ENCODE data around the gene SNX5.

SNX5 gene

GRCh38 chr20:18004384-18005031 lies 35.9 kb upstream of the SNX5 start:
- no CpG with 5 or more reads among the region's 8 CpGs for WGBS (ENCODE audit: extremely low coverage, insufficient coverage, insufficient read length)
- Histone ChIP-seq H2AK5ac (ENCODE audit: low read length) (no peak overlapping the region), H4K8ac (ENCODE audit: low read depth, low read length) (no peak overlapping the region), H3K9ac (ENCODE audit: low read length) (no peak overlapping the region), H3K36me3 (ENCODE audit: control insufficient read depth in 1 of 2, insufficient read depth in 2 of 2, low read length in 2 of 2) (peaks cover 0 to 2% of the 10 kb centered on the region in 2 experiments), H3K4ac (ENCODE audit: low read depth, low read length) (no peak overlapping the region), H2AFZ (ENCODE audit: insufficient read depth, low read length, poor library complexity) (no peak overlapping the region), H2BK12ac (ENCODE audit: low read length) (no peak overlapping the region), H3K14ac (ENCODE audit: low read length) (peak overlapping the region; percentile 48), H2BK5ac (ENCODE audit: low read depth, low read length, poor library complexity) (no peak overlapping the region), H3K9me3 (ENCODE audit: insufficient read depth, low read depth, low read length) (no peaks in the 10 kb centered on the region), H3K23ac (ENCODE audit: low read length) (no peak overlapping the region), H4K91ac (ENCODE audit: low read depth, low read length) (peak overlapping the region; percentile 48), H3K79me2 (ENCODE audit: control insufficient read depth, insufficient read depth, low read length, poor library complexity) (no peaks in the 10 kb centered on the region), H4K12ac (ENCODE audit: low read depth, low read length) (no peak overlapping the region), H3K18ac (ENCODE audit: low read length) (no peak overlapping the region), H3K79me1 (ENCODE audit: low read length) (peaks cover 6% of the 10 kb centered on the region), H3K27me3 (ENCODE audit: insufficient read depth, low read length) (no peaks in the 10 kb centered on the region), H3K27ac (ENCODE audit: low read depth, low read length) (no peak overlapping the region), H3K4me3 (ENCODE audit: low read depth, low read length) (no peak overlapping the region), H3K4me1 (ENCODE audit: control insufficient read depth in 1 of 2, insufficient read depth in 2 of 2, low read length in 2 of 2) (peaks cover 17 to 20% of the 10 kb centered on the region in 2 experiments), H3K4me2 (ENCODE audit: low read length) (no peak overlapping the region), H2BK120ac (ENCODE audit: insufficient read depth, low read length, poor library complexity) (peak overlapping the region; percentile 23)
- DNase-seq = peak; percentile 80 to 89

- WGBS (ENCODE audit: extremely low coverage, insufficient coverage, insufficient read length) = no CpG with 5 or more reads among the region's 5 CpGs
- Histone ChIP-seq H3K27me3 (ENCODE audit: insufficient read depth, low read length) (no peaks in the 10 kb centered on the region), H3K4ac (ENCODE audit: low read depth, low read length) (no peak overlapping the region), H4K12ac (ENCODE audit: low read depth, low read length) (no peak overlapping the region), H3K79me1 (ENCODE audit: low read length) (peaks cover 6% of the 10 kb centered on the region), H3K36me3 (ENCODE audit: control insufficient read depth in 1 of 2, insufficient read depth in 2 of 2, low read length in 2 of 2) (peaks cover 0 to 2% of the 10 kb centered on the region in 2 experiments), H3K23ac (ENCODE audit: low read length) (no peak overlapping the region), H2AK5ac (ENCODE audit: low read length) (no peak overlapping the region), H3K4me1 (ENCODE audit: control insufficient read depth in 1 of 2, insufficient read depth in 2 of 2, low read length in 2 of 2) (peaks cover 17 to 20% of the 10 kb centered on the region in 2 experiments), H3K9me3 (ENCODE audit: insufficient read depth, low read depth, low read length) (no peaks in the 10 kb centered on the region), H3K27ac (ENCODE audit: low read depth, low read length) (no peak overlapping the region), H3K4me3 (ENCODE audit: low read depth, low read length) (no peak overlapping the region), H2BK120ac (ENCODE audit: insufficient read depth, low read length, poor library complexity) (no peak overlapping the region), H3K14ac (ENCODE audit: low read length) (no peak overlapping the region), H2AFZ (ENCODE audit: insufficient read depth, low read length, poor library complexity) (no peak overlapping the region), H3K18ac (ENCODE audit: low read length) (no peak overlapping the region), H3K79me2 (ENCODE audit: control insufficient read depth, insufficient read depth, low read length, poor library complexity) (no peaks in the 10 kb centered on the region), H3K4me2 (ENCODE audit: low read length) (no peak overlapping the region), H3K9ac (ENCODE audit: low read length) (no peak overlapping the region), H2BK5ac (ENCODE audit: low read depth, low read length, poor library complexity) (no peak overlapping the region), H4K91ac (ENCODE audit: low read depth, low read length) (no peak overlapping the region), H4K8ac (ENCODE audit: low read depth, low read length) (no peak overlapping the region), H2BK12ac (ENCODE audit: low read length) (no peak overlapping the region)
- peak; percentile 89 to 90 for DNase-seq
Observed at GRCh38 chr20:18003897-18004296, 35.3 kb upstream of the SNX5 start.

- Histone ChIP-seq H3K14ac (ENCODE audit: low read length) (no peak overlapping the region), H3K4me1 (ENCODE audit: control insufficient read depth in 1 of 2, insufficient read depth in 2 of 2, low read length in 2 of 2) (peaks cover 17 to 20% of the 10 kb centered on the region in 2 experiments), H2BK12ac (ENCODE audit: low read length) (no peak overlapping the region), H3K18ac (ENCODE audit: low read length) (no peak overlapping the region), H3K23ac (ENCODE audit: low read length) (no peak overlapping the region), H3K4me3 (ENCODE audit: low read depth, low read length) (no peak overlapping the region), H3K27me3 (ENCODE audit: insufficient read depth, low read length) (no peaks in the 10 kb centered on the region), H2AK5ac (ENCODE audit: low read length) (no peak overlapping the region), H4K12ac (ENCODE audit: low read depth, low read length) (no peak overlapping the region), H2AFZ (ENCODE audit: insufficient read depth, low read length, poor library complexity) (no peak overlapping the region), H3K4ac (ENCODE audit: low read depth, low read length) (no peak overlapping the region), H2BK5ac (ENCODE audit: low read depth, low read length, poor library complexity) (no peak overlapping the region), H3K27ac (ENCODE audit: low read depth, low read length) (no peak overlapping the region), H3K4me2 (ENCODE audit: low read length) (no peak overlapping the region), H3K79me1 (ENCODE audit: low read length) (peaks cover 6% of the 10 kb centered on the region), H2BK120ac (ENCODE audit: insufficient read depth, low read length, poor library complexity) (no peak overlapping the region), H3K9me3 (ENCODE audit: insufficient read depth, low read depth, low read length) (no peaks in the 10 kb centered on the region), H3K79me2 (ENCODE audit: control insufficient read depth, insufficient read depth, low read length, poor library complexity) (no peaks in the 10 kb centered on the region), H3K36me3 (ENCODE audit: control insufficient read depth in 1 of 2, insufficient read depth in 2 of 2, low read length in 2 of 2) (no peaks in the 10 kb centered on the region), H4K91ac (ENCODE audit: low read depth, low read length) (no peak overlapping the region), H4K8ac (ENCODE audit: low read depth, low read length) (no peak overlapping the region), H3K9ac (ENCODE audit: low read length) (no peak overlapping the region)
- WGBS (ENCODE audit: extremely low coverage, insufficient coverage, insufficient read length) = no CpG with 5 or more reads among the region's 10 CpGs
- peak; percentile 83 to 89 for DNase-seq
Observed at GRCh38 chr20:18001131-18001921, 32.7 kb upstream of the SNX5 start.

DNA sequence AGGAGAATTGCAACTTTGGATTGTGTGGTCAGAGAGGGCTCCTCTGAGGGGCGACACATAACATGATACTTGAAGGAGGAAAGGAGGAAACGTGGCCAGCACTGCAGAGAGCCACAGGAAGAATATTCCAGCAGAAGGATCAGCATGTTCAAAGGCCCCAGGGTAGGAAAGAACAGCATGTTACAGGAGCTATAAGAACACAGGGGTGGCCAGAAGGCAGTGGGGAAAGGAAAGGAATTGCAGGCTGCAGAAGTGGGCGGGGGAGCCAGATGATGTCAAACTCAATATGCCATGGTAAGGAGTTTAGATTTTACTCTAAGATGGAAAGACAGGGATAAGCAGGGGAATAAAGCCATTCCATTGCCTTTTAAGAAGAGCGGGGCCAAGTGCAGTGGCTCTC lies 31.0 kb upstream of the SNX5 start:
- DNase-seq = no peak
- Histone ChIP-seq H4K12ac (ENCODE audit: low read depth, low read length) (no peak overlapping the region), H3K79me2 (ENCODE audit: control insufficient read depth, insufficient read depth, low read length, poor library complexity) (no peaks in the 10 kb centered on the region), H3K4me1 (ENCODE audit: control insufficient read depth in 1 of 2, insufficient read depth in 2 of 2, low read length in 2 of 2) (peaks cover 7 to 9% of the 10 kb centered on the region in 2 experiments), H2BK120ac (ENCODE audit: insufficient read depth, low read length, poor library complexity) (no peak overlapping the region), H3K27ac (ENCODE audit: low read depth, low read length) (no peak overlapping the region), H3K79me1 (ENCODE audit: low read length) (peaks cover 4% of the 10 kb centered on the region), H2BK5ac (ENCODE audit: low read depth, low read length, poor library complexity) (no peak overlapping the region), H3K4me2 (ENCODE audit: low read length) (no peak overlapping the region), H3K27me3 (ENCODE audit: insufficient read depth, low read length) (no peaks in the 10 kb centered on the region), H3K23ac (ENCODE audit: low read length) (no peak overlapping the region), H3K9ac (ENCODE audit: low read length) (no peak overlapping the region), H4K8ac (ENCODE audit: low read depth, low read length) (no peak overlapping the region), H2BK12ac (ENCODE audit: low read length) (no peak overlapping the region), H3K18ac (ENCODE audit: low read length) (no peak overlapping the region), H2AK5ac (ENCODE audit: low read length) (no peak overlapping the region), H3K4ac (ENCODE audit: low read depth, low read length) (no peak overlapping the region), H4K91ac (ENCODE audit: low read depth, low read length) (no peak overlapping the region), H2AFZ (ENCODE audit: insufficient read depth, low read length, poor library complexity) (no peak overlapping the region), H3K4me3 (ENCODE audit: low read depth, low read length) (no peak overlapping the region), H3K36me3 (ENCODE audit: control insufficient read depth in 1 of 2, insufficient read depth in 2 of 2, low read length in 2 of 2) (no peaks in the 10 kb centered on the region), H3K9me3 (ENCODE audit: insufficient read depth, low read depth, low read length) (no peaks in the 10 kb centered on the region), H3K14ac (ENCODE audit: low read length) (no peak overlapping the region)
- no CpG with 5 or more reads among the region's 4 CpGs for WGBS (ENCODE audit: extremely low coverage, insufficient coverage, insufficient read length)

Measured in trophoblast cell (in vitro differentiated cells and primary cell).